Astrocyte of the cerebellum (primary cell): ENCODE data around the gene UTY.
"Not testable (repeated sequence)": the region's sequence is repeated elsewhere in the genome, so short reads cannot be mapped to it uniquely, and the experiment has no call there.

Experiments
- DNase-seq: peaks from one replicate; pipeline ENCODE4 v3.0.0-alpha.2; 2011; ENCODE audit warnings: low read depth
- H3K4me3 ChIP-seq: 2 replicates; pipeline ENCODE4 v1.5.1; 2011; ENCODE audit warnings: mild to moderate bottlenecking, low read depth, low read length, moderate library complexity
- in situ Hi-C: cut with HindIII; loops from 2 replicates; pipeline ENCODE4 v1.10.0; 2017; ENCODE audit warnings: low sequenced_read_pairs
- TF ChIP-seq, protein P1 (sequence below): IDR thresholded peaks from 2 replicates; pipeline ENCODE4 v1.5.1; 2012; ENCODE audit warnings: low read length, low read depth, moderate library complexity, mild to moderate bottlenecking; ENCODE audit errors: missing control alignments

UTY gene

DNA sequence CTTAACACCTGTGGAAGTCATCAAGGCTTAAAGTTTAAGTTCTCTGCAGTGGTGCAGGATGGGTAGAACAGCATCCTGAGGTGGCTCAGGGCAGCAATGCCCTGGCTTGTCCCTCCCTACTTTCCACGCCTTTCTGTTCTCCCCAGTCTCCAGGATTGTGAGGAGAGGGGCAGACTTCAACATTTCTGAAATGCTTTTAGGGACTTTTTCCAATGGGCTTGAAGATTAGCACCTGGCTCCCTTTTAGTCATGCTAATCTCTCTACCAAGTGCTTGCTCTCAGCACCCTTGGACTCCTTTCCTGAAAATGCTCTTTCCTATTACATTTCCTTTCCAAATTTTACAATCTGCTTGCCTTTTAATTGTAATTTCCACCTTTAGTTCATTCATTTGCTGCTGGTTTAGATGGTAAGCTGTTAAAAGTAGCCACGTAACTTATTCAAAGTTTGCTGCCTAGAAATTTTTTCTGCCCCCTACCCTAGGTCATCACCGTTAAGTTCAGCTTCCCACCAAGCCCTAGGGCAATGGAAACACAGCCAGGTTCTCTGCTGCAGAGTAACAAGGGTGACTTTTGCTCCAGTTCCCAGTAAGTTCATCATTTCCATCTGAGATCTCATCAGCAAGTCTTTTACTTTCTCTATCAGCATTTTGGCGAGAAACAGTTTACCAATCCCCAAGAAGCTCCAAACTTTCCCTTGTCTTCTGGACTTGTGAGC is 183.5 kb downstream of the UTY start:
- no peak overlapping the region for H3K4me3 ChIP-seq
- in situ Hi-C loops = no loop called here
- no peak for DNase-seq
- TF ChIP-seq, protein P1, sequence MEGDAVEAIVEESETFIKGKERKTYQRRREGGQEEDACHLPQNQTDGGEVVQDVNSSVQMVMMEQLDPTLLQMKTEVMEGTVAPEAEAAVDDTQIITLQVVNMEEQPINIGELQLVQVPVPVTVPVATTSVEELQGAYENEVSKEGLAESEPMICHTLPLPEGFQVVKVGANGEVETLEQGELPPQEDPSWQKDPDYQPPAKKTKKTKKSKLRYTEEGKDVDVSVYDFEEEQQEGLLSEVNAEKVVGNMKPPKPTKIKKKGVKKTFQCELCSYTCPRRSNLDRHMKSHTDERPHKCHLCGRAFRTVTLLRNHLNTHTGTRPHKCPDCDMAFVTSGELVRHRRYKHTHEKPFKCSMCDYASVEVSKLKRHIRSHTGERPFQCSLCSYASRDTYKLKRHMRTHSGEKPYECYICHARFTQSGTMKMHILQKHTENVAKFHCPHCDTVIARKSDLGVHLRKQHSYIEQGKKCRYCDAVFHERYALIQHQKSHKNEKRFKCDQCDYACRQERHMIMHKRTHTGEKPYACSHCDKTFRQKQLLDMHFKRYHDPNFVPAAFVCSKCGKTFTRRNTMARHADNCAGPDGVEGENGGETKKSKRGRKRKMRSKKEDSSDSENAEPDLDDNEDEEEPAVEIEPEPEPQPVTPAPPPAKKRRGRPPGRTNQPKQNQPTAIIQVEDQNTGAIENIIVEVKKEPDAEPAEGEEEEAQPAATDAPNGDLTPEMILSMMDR = no peak

DNA sequence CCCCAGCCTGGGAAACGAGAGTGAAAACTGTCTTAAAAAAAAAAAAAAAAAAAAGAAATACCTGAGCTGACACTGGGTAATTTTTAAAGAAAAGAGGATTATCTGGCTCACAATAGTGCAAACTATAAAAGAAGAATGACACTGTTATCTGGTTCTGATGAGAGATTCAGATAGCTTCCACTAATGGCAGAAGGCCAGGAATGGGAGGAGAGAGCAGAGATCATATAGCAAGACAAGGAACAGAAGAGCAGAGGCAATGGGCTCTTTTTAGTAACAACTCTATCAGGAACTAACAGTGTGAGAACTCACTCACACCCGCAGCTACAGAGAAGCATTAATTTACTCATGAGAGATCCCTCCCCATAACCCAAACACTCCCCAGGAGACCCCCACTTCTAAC is 184.8 kb downstream of the UTY start:
- in situ Hi-C loops = no loop called here
- TF ChIP-seq, protein P1 = no peak

DNA sequence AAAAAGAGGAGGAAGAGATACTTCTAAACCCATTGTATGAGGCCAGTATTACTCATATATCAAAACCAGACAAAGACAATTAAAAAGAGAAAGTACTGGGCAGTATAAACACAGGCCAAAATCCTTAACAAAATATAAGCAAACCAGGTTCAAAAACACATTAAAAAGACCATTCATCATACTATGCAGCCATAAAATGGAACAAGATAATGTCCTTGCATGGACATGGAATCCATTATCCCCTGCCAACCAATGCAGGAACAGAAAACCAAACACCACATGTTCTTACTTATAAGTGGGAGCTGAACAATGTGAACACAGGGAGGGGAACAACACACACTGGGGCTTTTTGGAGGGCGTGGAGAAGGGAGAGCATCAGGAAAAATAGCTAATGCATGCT is 188.6 kb downstream of the UTY start:
- no peak for DNase-seq
- TF ChIP-seq, protein P1 = no peak
- in situ Hi-C loops = no loop called here
- no peak overlapping the region for H3K4me3 ChIP-seq

More for the DNA sequence above, 184.8 kb downstream of the UTY start:
- H3K4me3 ChIP-seq = no peak overlapping the region
- DNase-seq = no peak

DNA sequence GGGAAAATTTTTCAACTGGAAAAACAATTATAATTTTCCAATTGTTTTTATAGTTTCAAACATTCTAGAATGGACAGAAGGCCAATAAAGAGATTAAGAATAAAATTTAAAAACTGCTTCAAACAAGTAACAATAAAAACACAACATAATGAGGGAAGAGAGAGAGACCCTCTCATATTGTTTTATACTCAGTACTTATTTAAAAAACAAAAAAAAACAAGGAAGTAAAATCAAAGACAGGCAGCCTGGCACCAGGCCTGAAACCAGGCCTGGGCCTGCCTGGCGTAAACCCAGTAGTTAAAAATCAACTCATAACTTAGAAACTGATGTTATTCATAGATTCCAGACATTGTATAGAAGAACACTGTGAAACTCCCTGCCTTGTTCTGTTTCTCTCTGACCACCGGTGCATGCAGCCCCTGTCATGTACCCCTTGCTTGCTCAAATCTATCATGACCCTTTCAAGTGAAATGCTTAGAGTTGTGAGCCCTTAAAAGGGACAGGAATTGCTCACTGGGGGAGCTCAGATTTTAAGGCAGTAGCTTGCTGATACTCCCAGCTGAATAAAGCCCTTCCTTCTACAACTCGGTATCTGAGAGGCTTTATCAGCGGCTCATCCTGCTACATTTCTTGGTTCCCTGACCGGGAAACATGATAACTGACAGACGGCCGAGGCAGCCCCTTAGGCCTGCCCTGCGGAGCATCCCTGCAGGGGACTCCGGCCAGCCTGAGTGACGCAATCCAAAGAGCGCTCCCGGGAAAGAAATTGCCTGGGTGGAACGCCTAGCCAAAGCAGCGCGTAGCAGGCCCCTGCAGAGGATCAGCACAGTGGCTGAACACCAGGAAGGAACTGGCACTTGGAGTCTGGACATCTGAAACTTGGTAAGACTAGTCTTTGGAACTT is 197.4 kb downstream of the UTY start:
- in situ Hi-C loops, DNase-seq, H3K4me3 ChIP-seq: not testable (repeated sequence)

DNA sequence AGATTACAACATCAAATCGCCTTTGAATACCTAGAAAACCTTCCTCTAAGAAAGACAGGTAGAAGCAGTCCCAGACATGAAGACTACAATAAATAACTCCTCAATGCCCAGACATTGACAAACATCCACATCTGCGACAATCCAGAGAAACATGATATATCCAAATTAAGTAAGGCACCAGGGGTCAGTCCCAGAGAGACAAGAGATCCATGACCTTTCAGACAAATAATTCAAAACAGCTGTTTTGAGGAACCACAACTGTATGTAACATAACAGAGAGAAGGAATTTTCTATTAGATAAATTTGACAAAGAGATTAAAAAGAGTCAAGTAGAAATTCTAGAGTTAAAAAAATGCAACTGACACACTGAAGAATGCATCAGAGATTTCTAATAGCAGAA is 200.3 kb downstream of the UTY start:
- no peak overlapping the region for H3K4me3 ChIP-seq
- in situ Hi-C loops = no loop called here
- no peak for DNase-seq
- TF ChIP-seq, protein P1 = no peak

DNA sequence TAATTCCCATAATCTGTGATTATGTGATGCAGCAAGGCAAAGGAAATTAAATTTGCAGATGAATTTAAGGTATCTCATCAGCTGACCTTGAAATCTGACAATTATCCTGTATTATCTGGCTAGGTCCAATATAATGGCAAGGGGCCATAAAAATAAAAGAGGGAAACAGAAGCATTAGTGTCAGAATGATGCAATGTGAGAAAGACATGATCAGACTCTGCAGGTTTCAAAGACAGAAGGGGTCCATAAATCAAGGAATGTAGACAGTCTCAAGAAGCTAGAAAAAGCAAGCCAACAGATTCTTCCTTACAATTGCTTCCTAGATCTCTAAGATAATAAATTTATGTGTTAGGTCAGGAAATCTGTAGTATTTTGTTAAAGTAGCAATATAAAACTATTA is 208.1 kb downstream of the UTY start:
- TF ChIP-seq, protein P1 = no peak
- in situ Hi-C loops = no loop called here
- H3K4me3 ChIP-seq = no peak overlapping the region
- no peak for DNase-seq

DNA sequence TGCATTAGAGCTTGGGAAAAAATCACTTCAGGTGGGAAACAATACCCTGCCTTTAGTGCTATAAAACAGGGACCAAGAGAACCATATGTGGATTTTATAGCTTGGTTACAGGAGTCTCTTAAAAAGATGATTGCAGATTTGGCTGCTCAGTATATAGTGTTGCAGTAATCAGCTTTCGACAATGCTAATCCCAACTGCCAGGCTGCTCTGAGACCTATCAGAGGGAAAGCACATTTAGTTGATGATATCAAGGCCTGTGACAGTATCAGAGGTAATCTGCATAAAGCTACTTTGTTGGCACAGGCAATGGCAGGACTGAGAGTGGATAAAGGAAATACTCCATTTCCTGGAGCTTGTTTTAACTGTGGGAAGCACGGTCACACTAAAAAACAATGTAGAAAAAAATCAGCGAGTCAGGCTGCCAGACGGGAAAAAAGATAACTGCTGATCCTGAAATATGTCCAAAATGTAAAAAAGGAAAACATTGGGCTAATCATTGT is 225.8 kb downstream of the UTY start:
- DNase-seq, in situ Hi-C loops, H3K4me3 ChIP-seq: not testable (repeated sequence)
